ENCODE data around the gene LSM7.
"Not testable (repeated sequence)": the region's sequence is repeated elsewhere in the genome, so short reads cannot be mapped to it uniquely, and the experiment has no call there.

LSM7 gene

GRCh38 chr19:2354670-2355069 lies 26.3 kb upstream of the LSM7 start:
- no peak for DNase-seq

GRCh38 chr19:2353887-2354592 lies 25.7 kb upstream of the LSM7 start:
- no peak for DNase-seq

- DNase-seq, result no peak
Observed at GRCh38 chr19:2353159-2353886, 24.9 kb upstream of the LSM7 start.

- DNase-seq, result no peak
Observed at GRCh38 chr19:2352121-2352520, 23.7 kb upstream of the LSM7 start.

GRCh38 chr19:2351591-2351990 lies 23.2 kb upstream of the LSM7 start:
- no peak for DNase-seq

GRCh38 chr19:2350656-2351055 lies 22.3 kb upstream of the LSM7 start:
- DNase-seq, result no peak

GRCh38 chr19:2349818-2350217 lies 21.4 kb upstream of the LSM7 start:
- not testable (repeated sequence) for DNase-seq

- DNase-seq, result no peak
Observed at GRCh38 chr19:2345794-2346663, 17.6 kb upstream of the LSM7 start.

GRCh38 chr19:2345076-2345475 lies 16.7 kb upstream of the LSM7 start:
- no peak for DNase-seq

- DNase-seq, result no peak
Observed at GRCh38 chr19:2344381-2344870, 16.0 kb upstream of the LSM7 start.

- DNase-seq, result no peak
Observed at GRCh38 chr19:2343289-2343982, 15.1 kb upstream of the LSM7 start.

- no peak for DNase-seq
Observed at GRCh38 chr19:2342656-2343288, 14.4 kb upstream of the LSM7 start.

- DNase-seq, result no peak
Observed at GRCh38 chr19:2341982-2342381, 13.6 kb upstream of the LSM7 start.

- DNase-seq, result no peak
Observed at GRCh38 chr19:2341244-2341751, 12.9 kb upstream of the LSM7 start.

- DNase-seq, result no peak
Observed at GRCh38 chr19:2340496-2341243, 12.3 kb upstream of the LSM7 start.

- no peak for DNase-seq
Observed at GRCh38 chr19:2339644-2340310, 11.4 kb upstream of the LSM7 start.

GRCh38 chr19:2338751-2339643 lies 10.6 kb upstream of the LSM7 start:
- no peak for DNase-seq

- no peak for DNase-seq
Observed at GRCh38 chr19:2338055-2338615, 9.7 kb upstream of the LSM7 start.

GRCh38 chr19:2337329-2337707 lies 8.9 kb upstream of the LSM7 start:
- DNase-seq, result no peak
